HEK293 (cell line): ENCODE results near the gene PREX1.

Experiments used
- CTCF ChIA-PET: fragments of 350-600 bp; formaldehyde crosslinking; extraction: SDS; loops from one replicate; lab custom pipeline; 2021; ENCODE audit warnings: antibody characterized with exemption; lab: Yijun Ruan, JAX
- POLR2A ChIA-PET: fragments of 300-600 bp; formaldehyde crosslinking; extraction: SDS; loops from one replicate; lab custom pipeline; 2020; ENCODE audit warnings: antibody characterized with exemption, inconsistent platforms; lab: Yijun Ruan, JAX
- H3K27ac ChIP-seq: fragments of 200-500 bp; sonication (Bioruptor generic); 2 replicates; pipeline ENCODE4 v1.5.1; 2014; ENCODE audit warnings: low read depth, low read length, control low read depth, inconsistent platforms; ENCODE audit errors: extremely low read depth
- H3K36me3 ChIP-seq, 2 experiments: fragments of 200-500 bp in 1 of 2; sonication (Bioruptor generic) in 1 of 2; 1 replicate in 1 of 2; 2 replicates in 1 of 2; pipeline ENCODE4 v1.5.1; 2014 to 2017; ENCODE audit warnings: inconsistent platforms in 2 of 2, low read length in 2 of 2; ENCODE audit not compliant: control insufficient read depth in 2 of 2, insufficient read depth in 1 of 2
- H3K4me1 ChIP-seq: fragments of 200-500 bp; sonication (Bioruptor generic); 2 replicates; pipeline ENCODE4 v1.5.1; 2014; ENCODE audit warnings: mild to moderate bottlenecking, low read length, inconsistent platforms; ENCODE audit not compliant: control insufficient read depth, insufficient read depth
- H3K4me3 ChIP-seq: 2 replicates; pipeline ENCODE4 v1.5.1; 2011; ENCODE audit warnings: low read depth, mild to moderate bottlenecking, control low read depth, low read length, moderate library complexity
- H3K9me3 ChIP-seq: fragments of 200-500 bp; sonication (Bioruptor generic); 2 replicates; pipeline ENCODE4 v1.5.1; 2014; ENCODE audit warnings: low read depth, low read length, inconsistent platforms; ENCODE audit not compliant: control insufficient read depth, insufficient read depth
- EGR2 ChIP-seq: fragments of 450-650 bp; formaldehyde crosslinking; IDR thresholded peaks from 2 replicates; pipeline ENCODE4 v1.5.1; 2016; ENCODE audit warnings: low read depth, missing biosample characterization, missing genetic modification characterization
- PRDM1 ChIP-seq: fragments of 450-650 bp; formaldehyde crosslinking; IDR thresholded peaks from 2 replicates; pipeline ENCODE4; 2016; ENCODE audit warnings: missing biosample characterization, missing genetic modification characterization
- RBAK ChIP-seq: fragments of 450-650 bp; formaldehyde crosslinking; IDR thresholded peaks from 2 replicates; pipeline ENCODE4 v1.5.1; 2016; ENCODE audit warnings: missing biosample characterization, missing genetic modification characterization
- SP7 ChIP-seq: fragments of 450-650 bp; formaldehyde crosslinking; IDR thresholded peaks from 2 replicates; pipeline ENCODE4 v1.5.1; 2016; ENCODE audit warnings: missing biosample characterization, missing genetic modification characterization
- YY1 ChIP-seq: fragments of 450-650 bp; formaldehyde crosslinking; IDR thresholded peaks from 2 replicates; pipeline ENCODE4 v1.5.1; 2018; ENCODE audit warnings: missing biosample characterization, missing genetic modification characterization
- ZNF114 ChIP-seq: fragments of 450-650 bp; formaldehyde crosslinking; IDR thresholded peaks from 2 replicates; pipeline ENCODE4 v1.5.0; 2017; ENCODE audit warnings: missing biosample characterization, missing genetic modification characterization
- ZNF146 ChIP-seq: fragments of 450-650 bp; formaldehyde crosslinking; IDR thresholded peaks from 2 replicates; pipeline ENCODE4 v1.5.1; 2016; ENCODE audit warnings: missing biosample characterization, missing genetic modification characterization
- ZNF202 ChIP-seq: fragments of 450-650 bp; formaldehyde crosslinking; IDR thresholded peaks from 2 replicates; pipeline ENCODE4 v1.5.1; 2016; ENCODE audit warnings: missing biosample characterization, missing genetic modification characterization, borderline replicate concordance
- ZNF266 ChIP-seq: fragments of 450-650 bp; formaldehyde crosslinking; IDR thresholded peaks from 2 replicates; pipeline ENCODE4 v1.5.1; 2016; ENCODE audit warnings: missing biosample characterization, missing genetic modification characterization, low read depth
- ZNF473 ChIP-seq: fragments of 450-650 bp; formaldehyde crosslinking; IDR thresholded peaks from 2 replicates; pipeline ENCODE4 v1.5.1; 2017; ENCODE audit warnings: missing biosample characterization, missing genetic modification characterization
- ZNF558 ChIP-seq: fragments of 450-650 bp; formaldehyde crosslinking; IDR thresholded peaks from 2 replicates; pipeline ENCODE4 v1.5.1; 2016; ENCODE audit warnings: missing biosample characterization, missing genetic modification characterization
- ZNF600 ChIP-seq: fragments of 450-650 bp; formaldehyde crosslinking; IDR thresholded peaks from 2 replicates; pipeline ENCODE4 v1.5.1; 2016; ENCODE audit warnings: missing biosample characterization, missing genetic modification characterization
- ZNF610 ChIP-seq: fragments of 450-650 bp; formaldehyde crosslinking; IDR thresholded peaks from 2 replicates; pipeline ENCODE4 v1.5.1; 2016; ENCODE audit warnings: missing biosample characterization, missing genetic modification characterization, borderline replicate concordance
- ZNF624 ChIP-seq: fragments of 450-650 bp; formaldehyde crosslinking; IDR thresholded peaks from 2 replicates; pipeline ENCODE4 v1.5.1; 2017; ENCODE audit warnings: missing biosample characterization, missing genetic modification characterization
- TF ChIP-seq, protein P1 (sequence below): fragments of 450-650 bp; formaldehyde crosslinking; IDR thresholded peaks from 2 replicates; pipeline ENCODE4 v1.5.1; 2016; ENCODE audit warnings: missing biosample characterization, missing genetic modification characterization
- TF ChIP-seq, protein P2 (sequence below): fragments of 450-650 bp; formaldehyde crosslinking; IDR thresholded peaks from 2 replicates; pipeline ENCODE4 v1.5.1; 2017; ENCODE audit warnings: missing biosample characterization, missing genetic modification characterization
- TF ChIP-seq, protein P3 (sequence below): fragments of 450-650 bp; formaldehyde crosslinking; IDR thresholded peaks from 2 replicates; pipeline ENCODE4 v1.5.1; 2017; ENCODE audit warnings: missing biosample characterization, missing genetic modification characterization
- TF ChIP-seq, protein P4 (sequence below): fragments of 450-650 bp; formaldehyde crosslinking; IDR thresholded peaks from 2 replicates; pipeline ENCODE4 v1.5.1; 2016; ENCODE audit warnings: missing biosample characterization, missing genetic modification characterization
- TF ChIP-seq, protein P5 (sequence below): fragments of 450-650 bp; formaldehyde crosslinking; IDR thresholded peaks from 2 replicates; pipeline ENCODE4 v1.5.1; 2016; ENCODE audit warnings: missing biosample characterization, missing genetic modification characterization
- TF ChIP-seq, protein P6 (sequence below): fragments of 450-650 bp; formaldehyde crosslinking; IDR thresholded peaks from 2 replicates; pipeline ENCODE4 v1.5.1; 2016; ENCODE audit warnings: missing biosample characterization, missing genetic modification characterization
- TF ChIP-seq, protein P7 (sequence below): fragments of 450-650 bp; formaldehyde crosslinking; IDR thresholded peaks from 2 replicates; pipeline ENCODE4 v1.5.1; 2017; ENCODE audit warnings: missing biosample characterization, mild to moderate bottlenecking, missing genetic modification characterization, moderate library complexity

PREX1 gene

DNA sequence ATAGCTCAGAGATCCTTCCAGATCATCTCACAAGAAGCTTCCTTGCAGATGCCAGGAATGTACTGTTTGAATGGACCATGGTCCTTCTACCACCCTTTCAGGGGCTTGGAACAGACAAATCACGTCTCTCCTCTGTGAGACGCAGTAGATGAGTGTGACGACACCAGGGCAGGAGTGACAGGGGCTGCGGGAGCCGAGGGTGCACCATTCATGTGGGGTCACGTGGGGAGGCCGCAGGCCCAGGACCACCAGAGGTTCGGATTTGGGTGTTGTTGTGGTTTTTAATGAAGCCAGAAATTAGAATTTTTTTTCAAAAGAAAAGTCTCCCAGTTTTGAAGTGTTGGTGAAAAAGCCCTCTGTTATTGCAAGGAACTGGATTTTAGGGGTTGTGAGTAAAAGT lies 79.2 kb downstream of the PREX1 start (continued):
- TF ChIP-seq ZNF473 (tag by site-specific recombination) (no peak), ZNF266 (no peak), ZNF624 (no peak), RBAK (tag by site-specific recombination) (no peak), ZNF558 (no peak)
- TF ChIP-seq, protein P1, sequence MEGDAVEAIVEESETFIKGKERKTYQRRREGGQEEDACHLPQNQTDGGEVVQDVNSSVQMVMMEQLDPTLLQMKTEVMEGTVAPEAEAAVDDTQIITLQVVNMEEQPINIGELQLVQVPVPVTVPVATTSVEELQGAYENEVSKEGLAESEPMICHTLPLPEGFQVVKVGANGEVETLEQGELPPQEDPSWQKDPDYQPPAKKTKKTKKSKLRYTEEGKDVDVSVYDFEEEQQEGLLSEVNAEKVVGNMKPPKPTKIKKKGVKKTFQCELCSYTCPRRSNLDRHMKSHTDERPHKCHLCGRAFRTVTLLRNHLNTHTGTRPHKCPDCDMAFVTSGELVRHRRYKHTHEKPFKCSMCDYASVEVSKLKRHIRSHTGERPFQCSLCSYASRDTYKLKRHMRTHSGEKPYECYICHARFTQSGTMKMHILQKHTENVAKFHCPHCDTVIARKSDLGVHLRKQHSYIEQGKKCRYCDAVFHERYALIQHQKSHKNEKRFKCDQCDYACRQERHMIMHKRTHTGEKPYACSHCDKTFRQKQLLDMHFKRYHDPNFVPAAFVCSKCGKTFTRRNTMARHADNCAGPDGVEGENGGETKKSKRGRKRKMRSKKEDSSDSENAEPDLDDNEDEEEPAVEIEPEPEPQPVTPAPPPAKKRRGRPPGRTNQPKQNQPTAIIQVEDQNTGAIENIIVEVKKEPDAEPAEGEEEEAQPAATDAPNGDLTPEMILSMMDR (tag by site-specific recombination) = no peak
- TF ChIP-seq, protein P2, sequence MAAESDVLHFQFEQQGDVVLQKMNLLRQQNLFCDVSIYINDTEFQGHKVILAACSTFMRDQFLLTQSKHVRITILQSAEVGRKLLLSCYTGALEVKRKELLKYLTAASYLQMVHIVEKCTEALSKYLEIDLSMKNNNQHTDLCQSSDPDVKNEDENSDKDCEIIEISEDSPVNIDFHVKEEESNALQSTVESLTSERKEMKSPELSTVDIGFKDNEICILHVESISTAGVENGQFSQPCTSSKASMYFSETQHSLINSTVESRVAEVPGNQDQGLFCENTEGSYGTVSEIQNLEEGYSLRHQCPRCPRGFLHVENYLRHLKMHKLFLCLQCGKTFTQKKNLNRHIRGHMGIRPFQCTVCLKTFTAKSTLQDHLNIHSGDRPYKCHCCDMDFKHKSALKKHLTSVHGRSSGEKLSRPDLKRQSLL = no peak
- TF ChIP-seq, protein P3, sequence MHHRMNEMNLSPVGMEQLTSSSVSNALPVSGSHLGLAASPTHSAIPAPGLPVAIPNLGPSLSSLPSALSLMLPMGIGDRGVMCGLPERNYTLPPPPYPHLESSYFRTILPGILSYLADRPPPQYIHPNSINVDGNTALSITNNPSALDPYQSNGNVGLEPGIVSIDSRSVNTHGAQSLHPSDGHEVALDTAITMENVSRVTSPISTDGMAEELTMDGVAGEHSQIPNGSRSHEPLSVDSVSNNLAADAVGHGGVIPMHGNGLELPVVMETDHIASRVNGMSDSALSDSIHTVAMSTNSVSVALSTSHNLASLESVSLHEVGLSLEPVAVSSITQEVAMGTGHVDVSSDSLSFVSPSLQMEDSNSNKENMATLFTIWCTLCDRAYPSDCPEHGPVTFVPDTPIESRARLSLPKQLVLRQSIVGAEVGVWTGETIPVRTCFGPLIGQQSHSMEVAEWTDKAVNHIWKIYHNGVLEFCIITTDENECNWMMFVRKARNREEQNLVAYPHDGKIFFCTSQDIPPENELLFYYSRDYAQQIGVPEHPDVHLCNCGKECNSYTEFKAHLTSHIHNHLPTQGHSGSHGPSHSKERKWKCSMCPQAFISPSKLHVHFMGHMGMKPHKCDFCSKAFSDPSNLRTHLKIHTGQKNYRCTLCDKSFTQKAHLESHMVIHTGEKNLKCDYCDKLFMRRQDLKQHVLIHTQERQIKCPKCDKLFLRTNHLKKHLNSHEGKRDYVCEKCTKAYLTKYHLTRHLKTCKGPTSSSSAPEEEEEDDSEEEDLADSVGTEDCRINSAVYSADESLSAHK (tag by site-specific recombination) = no peak
- TF ChIP-seq, protein P4, sequence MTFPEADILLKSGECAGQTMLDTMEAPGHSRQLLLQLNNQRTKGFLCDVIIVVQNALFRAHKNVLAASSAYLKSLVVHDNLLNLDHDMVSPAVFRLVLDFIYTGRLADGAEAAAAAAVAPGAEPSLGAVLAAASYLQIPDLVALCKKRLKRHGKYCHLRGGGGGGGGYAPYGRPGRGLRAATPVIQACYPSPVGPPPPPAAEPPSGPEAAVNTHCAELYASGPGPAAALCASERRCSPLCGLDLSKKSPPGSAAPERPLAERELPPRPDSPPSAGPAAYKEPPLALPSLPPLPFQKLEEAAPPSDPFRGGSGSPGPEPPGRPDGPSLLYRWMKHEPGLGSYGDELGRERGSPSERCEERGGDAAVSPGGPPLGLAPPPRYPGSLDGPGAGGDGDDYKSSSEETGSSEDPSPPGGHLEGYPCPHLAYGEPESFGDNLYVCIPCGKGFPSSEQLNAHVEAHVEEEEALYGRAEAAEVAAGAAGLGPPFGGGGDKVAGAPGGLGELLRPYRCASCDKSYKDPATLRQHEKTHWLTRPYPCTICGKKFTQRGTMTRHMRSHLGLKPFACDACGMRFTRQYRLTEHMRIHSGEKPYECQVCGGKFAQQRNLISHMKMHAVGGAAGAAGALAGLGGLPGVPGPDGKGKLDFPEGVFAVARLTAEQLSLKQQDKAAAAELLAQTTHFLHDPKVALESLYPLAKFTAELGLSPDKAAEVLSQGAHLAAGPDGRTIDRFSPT = no peak

DNA sequence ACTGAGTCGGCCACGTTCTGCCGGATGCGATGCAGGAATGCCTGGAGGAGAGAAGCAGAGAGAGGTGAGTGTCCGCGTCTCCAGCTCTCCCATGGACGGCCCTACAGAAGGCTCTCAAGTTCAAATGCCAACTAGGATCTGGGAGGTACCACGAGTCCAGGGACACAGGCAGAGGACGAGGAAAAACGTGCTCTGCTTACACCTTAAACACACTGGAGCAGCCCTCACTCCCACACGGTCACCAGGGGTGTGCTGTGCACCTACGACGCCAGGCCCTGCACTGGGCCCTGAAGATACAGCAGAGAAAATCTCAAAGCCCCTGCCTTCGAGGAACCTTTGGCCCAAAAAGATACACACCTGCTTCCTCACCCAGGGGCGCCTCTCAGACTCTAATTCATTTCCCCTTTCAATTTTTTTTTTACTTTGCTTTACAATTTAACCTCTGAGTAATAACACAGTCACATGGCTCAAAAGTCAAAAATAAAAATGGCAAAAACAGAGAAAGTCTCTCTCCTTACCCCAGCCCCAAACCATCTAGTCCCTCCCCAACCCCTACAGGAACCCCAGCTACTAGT lies 79.9 kb downstream of the PREX1 start:
- H3K36me3 ChIP-seq = peaks cover 0 to 2% of the 10 kb centered on the region in 2 experiments; a peak in 1 of 3 replicates
- H3K4me3 ChIP-seq = no peak overlapping the region
- POLR2A ChIA-PET = no interaction called here
- CTCF ChIA-PET = interaction anchor here (0.7 kb wide), 1 partner anchor 17 kb away, joined by 3 read pairs; no protein-coding TSS in a partner anchor
- TF ChIP-seq ZNF146 = no peak
- TF ChIP-seq ZNF600 (tag by site-specific recombination) = 0 out of 2 replicates have a peak, but pooled peaks have one; percentile 16
- TF ChIP-seq ZNF202 (tag by site-specific recombination) = no peak
- no peak overlapping the region for H3K27ac ChIP-seq
- H3K9me3 ChIP-seq = no peaks in the 10 kb centered on the region
- no peaks in the 10 kb centered on the region for H3K4me1 ChIP-seq

DNA sequence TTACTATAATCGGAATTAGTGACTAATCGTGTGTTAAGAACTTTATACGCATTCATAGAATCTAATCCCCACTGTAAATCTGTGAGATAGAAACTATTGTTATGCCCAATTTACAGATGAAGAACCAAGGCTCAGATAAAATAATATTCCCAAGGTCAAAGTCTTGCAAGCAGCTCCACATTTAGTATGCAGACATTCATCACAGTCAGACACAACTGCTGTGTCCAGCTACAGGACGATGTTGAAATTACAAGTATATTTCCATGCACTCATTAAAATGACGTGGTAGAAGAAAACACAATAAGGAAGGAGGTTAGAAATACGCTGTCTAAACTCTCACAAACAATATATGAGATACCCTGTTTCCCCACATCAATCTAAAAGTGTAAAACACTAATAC lies 82.5 kb downstream of the PREX1 start:
- Histone ChIP-seq H3K9me3 (no peaks in the 10 kb centered on the region), H3K27ac (no peak overlapping the region), H3K4me3 (no peak overlapping the region), H3K4me1 (no peaks in the 10 kb centered on the region), H3K36me3 (peaks cover 0 to 2% of the 10 kb centered on the region in 2 experiments; a peak in 1 of 3 replicates)
- ChIA-PET POLR2A (no interaction called here), CTCF (no interaction called here)
- TF ChIP-seq ZNF114 (no peak), SP7 (tag by site-specific recombination) (no peak), ZNF610 (tag by site-specific recombination) (no peak), EGR2 (tag by site-specific recombination) (no peak), PRDM1 (tag by site-specific recombination) (no peak), YY1 (tag by site-specific recombination) (no peak)
- TF ChIP-seq, protein P5, sequence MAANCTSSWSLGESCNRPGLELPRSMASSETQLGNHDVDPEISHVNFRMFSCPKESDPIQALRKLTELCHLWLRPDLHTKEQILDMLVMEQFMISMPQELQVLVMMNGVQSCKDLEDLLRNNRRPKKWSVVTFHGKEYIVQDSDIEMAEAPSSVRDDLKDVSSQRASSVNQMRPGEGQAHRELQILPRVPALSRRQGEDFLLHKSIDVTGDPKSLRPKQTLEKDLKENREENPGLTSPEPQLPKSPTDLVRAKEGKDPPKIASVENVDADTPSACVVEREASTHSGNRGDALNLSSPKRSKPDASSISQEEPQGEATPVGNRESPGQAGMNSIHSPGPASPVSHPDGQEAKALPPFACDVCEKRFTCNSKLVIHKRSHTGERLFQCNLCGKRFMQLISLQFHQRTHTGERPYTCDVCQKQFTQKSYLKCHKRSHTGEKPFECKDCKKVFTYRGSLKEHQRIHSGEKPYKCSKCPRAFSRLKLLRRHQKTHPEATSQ = no peak
- TF ChIP-seq, protein P6, sequence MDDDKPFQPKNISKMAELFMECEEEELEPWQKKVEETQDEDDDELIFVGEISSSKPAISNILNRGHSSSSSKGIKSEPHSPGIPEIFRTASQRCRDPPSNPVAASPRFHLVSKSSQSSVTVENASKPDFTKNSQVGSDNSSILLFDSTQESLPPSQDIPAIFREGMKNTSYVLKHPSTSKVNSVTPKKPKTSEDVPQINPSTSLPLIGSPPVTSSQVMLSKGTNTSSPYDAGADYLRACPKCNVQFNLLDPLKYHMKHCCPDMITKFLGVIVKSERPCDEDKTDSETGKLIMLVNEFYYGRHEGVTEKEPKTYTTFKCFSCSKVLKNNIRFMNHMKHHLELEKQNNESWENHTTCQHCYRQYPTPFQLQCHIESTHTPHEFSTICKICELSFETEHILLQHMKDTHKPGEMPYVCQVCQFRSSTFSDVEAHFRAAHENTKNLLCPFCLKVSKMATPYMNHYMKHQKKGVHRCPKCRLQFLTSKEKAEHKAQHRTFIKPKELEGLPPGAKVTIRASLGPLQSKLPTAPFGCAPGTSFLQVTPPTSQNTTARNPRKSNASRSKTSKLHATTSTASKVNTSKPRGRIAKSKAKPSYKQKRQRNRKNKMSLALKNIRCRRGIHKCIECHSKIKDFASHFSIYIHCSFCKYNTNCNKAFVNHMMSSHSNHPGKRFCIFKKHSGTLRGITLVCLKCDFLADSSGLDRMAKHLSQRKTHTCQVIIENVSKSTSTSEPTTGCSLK (tag by site-specific recombination) = no peak
- TF ChIP-seq, protein P7, sequence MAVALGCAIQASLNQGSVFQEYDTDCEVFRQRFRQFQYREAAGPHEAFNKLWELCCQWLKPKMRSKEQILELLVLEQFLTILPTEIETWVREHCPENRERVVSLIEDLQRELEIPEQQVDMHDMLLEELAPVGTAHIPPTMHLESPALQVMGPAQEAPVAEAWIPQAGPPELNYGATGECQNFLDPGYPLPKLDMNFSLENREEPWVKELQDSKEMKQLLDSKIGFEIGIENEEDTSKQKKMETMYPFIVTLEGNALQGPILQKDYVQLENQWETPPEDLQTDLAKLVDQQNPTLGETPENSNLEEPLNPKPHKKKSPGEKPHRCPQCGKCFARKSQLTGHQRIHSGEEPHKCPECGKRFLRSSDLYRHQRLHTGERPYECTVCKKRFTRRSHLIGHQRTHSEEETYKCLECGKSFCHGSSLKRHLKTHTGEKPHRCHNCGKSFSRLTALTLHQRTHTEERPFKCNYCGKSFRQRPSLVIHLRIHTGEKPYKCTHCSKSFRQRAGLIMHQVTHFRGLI (tag by site-specific recombination) = no peak
